Hepatocyte (in vitro differentiated cells): Measurements from ENCODE around the gene TGM2.

Experiments
- CTCF ChIP-seq: fragments of 200-600 bp; sonication (generic); IDR thresholded peaks from 2 replicates; pipeline ENCODE4 v1.5.1; 2016; ENCODE audit warnings: antibody characterized with exemption, mild to moderate bottlenecking; ENCODE audit not compliant: poor library complexity
- EZH2 ChIP-seq: fragments of 200-600 bp; sonication (generic); IDR thresholded peaks from 2 replicates; pipeline ENCODE4 v1.6.1; 2016; ENCODE audit warnings: antibody characterized with exemption, mild to moderate bottlenecking, borderline replicate concordance

- no peak for TF ChIP-seq CTCF
- no peak for TF ChIP-seq EZH2
These were observed 32.7 kb downstream of the TGM2 start for GRCh38 chr20:38132156-38132909.
